Astrocyte (in vitro differentiated cells and primary cell): Measurements from ENCODE around the gene NELFA.

ENCODE experiments used
- CTCF ChIP-seq: IDR thresholded peaks from 2 replicates; pipeline ENCODE4 v1.5.1; 2011; ENCODE audit warnings: low read depth, mild to moderate bottlenecking, inconsistent platforms, low read length, moderate library complexity; ENCODE audit not compliant: insufficient read depth
- EZH2 ChIP-seq: IDR thresholded peaks from 2 replicates; pipeline ENCODE4 v1.6.1; 2012; ENCODE audit warnings: mild to moderate bottlenecking, low read length, inconsistent platforms; ENCODE audit not compliant: insufficient read depth

GRCh38 chr4:1985780-1986577 is 22.8 kb downstream of the NELFA start:
- TF ChIP-seq CTCF, result no peak
- no peak for TF ChIP-seq EZH2
